GM23338 (cell line): Measurements from ENCODE around the gene PLSCR4.

Experiments
- EZH2 ChIP-seq: fragments of 200-600 bp; sonication (generic); IDR thresholded peaks from one replicate; pipeline ENCODE4 v1.8.0; 2017; ENCODE audit warnings: antibody characterized with exemption, mild to moderate bottlenecking, low read depth; ENCODE audit not compliant: unreplicated experiment
- EZH2phosphoT487 ChIP-seq: fragments of 200-600 bp; sonication (generic); IDR thresholded peaks from one replicate; pipeline ENCODE4 v1.8.1; 2018; ENCODE audit warnings: antibody characterized with exemption; ENCODE audit not compliant: unreplicated experiment
- NANOG ChIP-seq: IDR thresholded peaks from 2 replicates; pipeline ENCODE4 v1.6.1; 2016; ENCODE audit warnings: antibody characterized with exemption, borderline replicate concordance
- POLR2AphosphoS5 ChIP-seq: IDR thresholded peaks from 2 replicates; pipeline ENCODE4 v1.6.1; 2016; ENCODE audit warnings: antibody characterized with exemption, low read depth
- TF ChIP-seq, protein P1 (sequence below), 2 experiments: fragments of 200-600 bp in 1 of 2; sonication (generic) in 1 of 2; conservative IDR thresholded peaks; 2 replicates each; pipeline versions ENCODE4 v1.5.1 to v1.6.1; 2016 to 2017; ENCODE audit warnings: antibody characterized with exemption in 2 of 2, low read depth in 2 of 2, mild to moderate bottlenecking in 2 of 2, moderate library complexity in 1 of 2
- TF ChIP-seq, protein P2 (sequence below): IDR thresholded peaks from 2 replicates; pipeline ENCODE4 v1.6.1; 2016; ENCODE audit warnings: antibody characterized with exemption

DNA sequence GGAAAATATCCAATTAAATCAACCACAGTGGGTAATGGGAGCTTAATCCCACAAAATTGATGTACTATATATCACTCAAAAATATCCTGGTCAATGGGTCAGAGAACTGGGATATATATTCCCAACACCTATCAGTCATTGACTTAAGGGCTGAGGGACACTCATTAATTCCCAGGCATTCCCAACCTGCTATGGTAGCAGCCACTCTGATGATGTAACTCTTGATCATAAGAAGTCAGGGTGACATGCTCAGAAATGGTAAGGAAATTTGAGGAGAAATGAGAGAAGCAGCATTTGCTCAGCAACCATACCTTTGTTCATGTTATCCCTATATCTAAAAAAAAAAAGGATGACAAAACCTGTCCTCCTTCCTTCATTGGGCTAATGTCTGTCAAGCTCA, 86.8 kb downstream of the PLSCR4 start:
- TF ChIP-seq EZH2phosphoT487 (no peak), NANOG (no peak), EZH2 (no peak), POLR2AphosphoS5 (no peak)
- TF ChIP-seq, protein P1, sequence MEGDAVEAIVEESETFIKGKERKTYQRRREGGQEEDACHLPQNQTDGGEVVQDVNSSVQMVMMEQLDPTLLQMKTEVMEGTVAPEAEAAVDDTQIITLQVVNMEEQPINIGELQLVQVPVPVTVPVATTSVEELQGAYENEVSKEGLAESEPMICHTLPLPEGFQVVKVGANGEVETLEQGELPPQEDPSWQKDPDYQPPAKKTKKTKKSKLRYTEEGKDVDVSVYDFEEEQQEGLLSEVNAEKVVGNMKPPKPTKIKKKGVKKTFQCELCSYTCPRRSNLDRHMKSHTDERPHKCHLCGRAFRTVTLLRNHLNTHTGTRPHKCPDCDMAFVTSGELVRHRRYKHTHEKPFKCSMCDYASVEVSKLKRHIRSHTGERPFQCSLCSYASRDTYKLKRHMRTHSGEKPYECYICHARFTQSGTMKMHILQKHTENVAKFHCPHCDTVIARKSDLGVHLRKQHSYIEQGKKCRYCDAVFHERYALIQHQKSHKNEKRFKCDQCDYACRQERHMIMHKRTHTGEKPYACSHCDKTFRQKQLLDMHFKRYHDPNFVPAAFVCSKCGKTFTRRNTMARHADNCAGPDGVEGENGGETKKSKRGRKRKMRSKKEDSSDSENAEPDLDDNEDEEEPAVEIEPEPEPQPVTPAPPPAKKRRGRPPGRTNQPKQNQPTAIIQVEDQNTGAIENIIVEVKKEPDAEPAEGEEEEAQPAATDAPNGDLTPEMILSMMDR (conservative IDR thresholded peaks at IDR 0.05; ENCODE audit: low read depth in 2 of 2): no peak
- TF ChIP-seq, protein P2, sequence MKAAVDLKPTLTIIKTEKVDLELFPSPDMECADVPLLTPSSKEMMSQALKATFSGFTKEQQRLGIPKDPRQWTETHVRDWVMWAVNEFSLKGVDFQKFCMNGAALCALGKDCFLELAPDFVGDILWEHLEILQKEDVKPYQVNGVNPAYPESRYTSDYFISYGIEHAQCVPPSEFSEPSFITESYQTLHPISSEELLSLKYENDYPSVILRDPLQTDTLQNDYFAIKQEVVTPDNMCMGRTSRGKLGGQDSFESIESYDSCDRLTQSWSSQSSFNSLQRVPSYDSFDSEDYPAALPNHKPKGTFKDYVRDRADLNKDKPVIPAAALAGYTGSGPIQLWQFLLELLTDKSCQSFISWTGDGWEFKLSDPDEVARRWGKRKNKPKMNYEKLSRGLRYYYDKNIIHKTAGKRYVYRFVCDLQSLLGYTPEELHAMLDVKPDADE: no peak
